Activated naive CD4-positive, alpha-beta T cell treated with anti-CD3 and anti-CD28 coated beads for 36 hours (primary cell): ENCODE data around the gene SLC12A6. TPM values are rescaled to one million over a fixed set of nuclear protein-coding genes. Genes with fewer than 3 reads are reported as not detected.
"Not testable (repeated sequence)": the region's sequence is repeated elsewhere in the genome, so short reads cannot be mapped to it uniquely, and the experiment has no call there.

ENCODE experiments used
- CTCF ChIA-PET: fragments of 350-600 bp; sonication (Branson Sonifier 250); formaldehyde crosslinking; loops from one replicate; lab custom pipeline; 2021; ENCODE audit warnings: antibody characterized with exemption; lab: Charles Lee
- DNase-seq: peaks from one replicate; pipeline ENCODE4 v3.0.0-alpha.2; 2020
- H3K27ac Mint-ChIP-seq: one replicate; pipeline ENCODE4 v1.8.0; 2021; ENCODE audit warnings: mild to moderate bottlenecking, mixed read lengths
- H3K27me3 Mint-ChIP-seq: one replicate; pipeline ENCODE4 v1.8.0; 2021; ENCODE audit warnings: low read depth, mixed read lengths
- H3K36me3 Mint-ChIP-seq: one replicate; pipeline ENCODE4 v1.8.0; 2021; ENCODE audit warnings: low read depth, mixed read lengths
- H3K4me1 Mint-ChIP-seq: one replicate; pipeline ENCODE4 v1.8.0; 2021; ENCODE audit warnings: low read depth, mixed read lengths
- H3K4me3 Mint-ChIP-seq: one replicate; pipeline ENCODE4 v1.8.0; 2021; ENCODE audit warnings: mild to moderate bottlenecking, moderate library complexity, mixed read lengths
- H3K9me3 Mint-ChIP-seq: one replicate; pipeline ENCODE4 v1.8.0; 2021; ENCODE audit warnings: mixed read lengths
- intact Hi-C: fragments of 100-400 bp; cut with micrococcal nuclease; formaldehyde crosslinking; loops from one replicate; pipeline ENCODE4 v1.15.1; 2023
- total RNA-seq, 2 experiments: library from RNA; stranded (reverse); gene quantifications; one replicate each; pipeline ENCODE4 v1.2.3, GENCODE V29; 2021

The SLC12A6 gene
- total RNA-seq: 10 to 100 TPM; 24.6 to 28.7 TPM

- peaks cover 31% of the 10 kb centered on the region for H3K36me3 Mint-ChIP-seq
- CTCF ChIA-PET: interaction anchor here (0.7 to 2.7 kb wide), 6 partner anchors 9 to 275 kb away, joined by 3 to 9 read pairs (median 3); no protein-coding TSS in a partner anchor
- no peaks in the 10 kb centered on the region for H3K9me3 Mint-ChIP-seq
- intact Hi-C loops: loop anchor here (1.0 to 5.0 kb wide), 6 partner anchors 9 to 1145 kb away; partner anchors contain the start of genes EMC4, EMC7, FMN1 and LPCAT4
- H3K4me3 Mint-ChIP-seq: peak within 1 kb of the TSS; percentile 95
- peaks cover 53% of the 10 kb centered on the region for H3K4me1 Mint-ChIP-seq
- no peaks in the 10 kb centered on the region for H3K27me3 Mint-ChIP-seq
- peak; percentile 91 for DNase-seq
- peak within 1 kb of the TSS; percentile 97 for H3K27ac Mint-ChIP-seq
Measured at GRCh38 chr15:34337557-34338306, at the start of gene SLC12A6. Gene SLC12A6, minus strand, starts transcription at chr15:34337781. Its CDS starts 1,101 bp downstream, at chr15:34336680.

GRCh38 chr15:34381829-34382521, 44.4 kb upstream of the SLC12A6 start:
- H3K4me1 Mint-ChIP-seq, H3K27me3 Mint-ChIP-seq, H3K4me3 Mint-ChIP-seq, H3K9me3 Mint-ChIP-seq, H3K36me3 Mint-ChIP-seq, H3K27ac Mint-ChIP-seq, DNase-seq, intact Hi-C loops, CTCF ChIA-PET: not testable (repeated sequence)

- H3K4me1 Mint-ChIP-seq, CTCF ChIA-PET, intact Hi-C loops, H3K9me3 Mint-ChIP-seq, H3K4me3 Mint-ChIP-seq, H3K27me3 Mint-ChIP-seq, H3K27ac Mint-ChIP-seq, DNase-seq, H3K36me3 Mint-ChIP-seq: not testable (repeated sequence)
Measured at GRCh38 chr15:34380491-34380890, 42.9 kb upstream of the SLC12A6 start.

- Mint-ChIP-seq H3K4me1 (no peaks in the 10 kb centered on the region), H3K27ac (no peak overlapping the region), H3K9me3 (no peaks in the 10 kb centered on the region), H3K27me3 (no peaks in the 10 kb centered on the region), H3K36me3 (peaks cover 4% of the 10 kb centered on the region), H3K4me3 (no peak overlapping the region)
- CTCF ChIA-PET: no interaction called here
- no peak for DNase-seq
- intact Hi-C loops: no loop called here
Measured at GRCh38 chr15:34376856-34377255, 39.3 kb upstream of the SLC12A6 start.

- H3K4me1 Mint-ChIP-seq, DNase-seq, H3K27me3 Mint-ChIP-seq, H3K4me3 Mint-ChIP-seq, H3K36me3 Mint-ChIP-seq, intact Hi-C loops, CTCF ChIA-PET, H3K27ac Mint-ChIP-seq, H3K9me3 Mint-ChIP-seq: not testable (repeated sequence)
Measured at GRCh38 chr15:34375541-34375940, 38.0 kb upstream of the SLC12A6 start.

- no peaks in the 10 kb centered on the region for H3K27me3 Mint-ChIP-seq
- intact Hi-C loops: no loop called here
- no peak overlapping the region for H3K27ac Mint-ChIP-seq
- DNase-seq: no peak
- H3K4me1 Mint-ChIP-seq: peaks cover 6% of the 10 kb centered on the region
- H3K4me3 Mint-ChIP-seq: no peak overlapping the region
- no peaks in the 10 kb centered on the region for H3K9me3 Mint-ChIP-seq
- CTCF ChIA-PET: no interaction called here
- H3K36me3 Mint-ChIP-seq: no peaks in the 10 kb centered on the region
Measured at GRCh38 chr15:34374816-34375215, 37.2 kb upstream of the SLC12A6 start.

- H3K9me3 Mint-ChIP-seq: no peaks in the 10 kb centered on the region
- no peak for DNase-seq
- peaks cover 11% of the 10 kb centered on the region for H3K4me1 Mint-ChIP-seq
- intact Hi-C loops: no loop called here
- H3K4me3 Mint-ChIP-seq: no peak overlapping the region
- CTCF ChIA-PET: interaction anchor here (0.7 kb wide), 1 partner anchor 133 kb away, joined by 3 read pairs; no protein-coding TSS in a partner anchor
- no peaks in the 10 kb centered on the region for H3K27me3 Mint-ChIP-seq
- H3K27ac Mint-ChIP-seq: no peak overlapping the region
- H3K36me3 Mint-ChIP-seq: no peaks in the 10 kb centered on the region
Measured at GRCh38 chr15:34373951-34374350, 36.4 kb upstream of the SLC12A6 start.

- CTCF ChIA-PET: no interaction called here
- DNase-seq: no peak
- Mint-ChIP-seq H3K4me1 (peaks cover 25% of the 10 kb centered on the region), H3K4me3 (no peak overlapping the region), H3K36me3 (no peaks in the 10 kb centered on the region), H3K27ac (no peak overlapping the region), H3K27me3 (no peaks in the 10 kb centered on the region), H3K9me3 (no peaks in the 10 kb centered on the region)
- intact Hi-C loops: no loop called here
Measured at GRCh38 chr15:34370643-34371042, 33.1 kb upstream of the SLC12A6 start.

- H3K9me3 Mint-ChIP-seq: no peaks in the 10 kb centered on the region
- intact Hi-C loops: no loop called here
- H3K4me1 Mint-ChIP-seq: peaks cover 31% of the 10 kb centered on the region
- no peaks in the 10 kb centered on the region for H3K27me3 Mint-ChIP-seq
- no peak for DNase-seq
- no peak overlapping the region for H3K4me3 Mint-ChIP-seq
- CTCF ChIA-PET: no interaction called here
- H3K27ac Mint-ChIP-seq: peak overlapping the region; percentile 35
- H3K36me3 Mint-ChIP-seq: no peaks in the 10 kb centered on the region
Measured at GRCh38 chr15:34370129-34370528, 32.5 kb upstream of the SLC12A6 start.

GRCh38 chr15:34367101-34368081, 29.8 kb upstream of the SLC12A6 start, which contains the start of gene LPCAT4:
Gene LPCAT4, minus strand, starts transcription at chr15:34367196. Its CDS starts 96 bp downstream, at chr15:34367100.
- Mint-ChIP-seq H3K27me3 (no peaks in the 10 kb centered on the region), H3K4me3 (peak within 1 kb of the TSS; percentile 97), H3K36me3 (peaks cover 7% of the 10 kb centered on the region), H3K4me1 (peaks cover 36% of the 10 kb centered on the region), H3K9me3 (no peaks in the 10 kb centered on the region), H3K27ac (peak within 1 kb of the TSS; percentile 96)
- DNase-seq: peak; percentile 91
- CTCF ChIA-PET: interaction anchor here (0.5 to 3.3 kb wide), 29 partner anchors 7 to 395 kb away, joined by 3 to 21 read pairs (median 4); partner anchors contain the start of genes KATNBL1, NOP10 and NUTM1
- intact Hi-C loops: loop anchor here (1.0 to 2.0 kb wide), 9 partner anchors 24 to 265 kb away; partner anchors contain the start of genes GOLGA8B, NOP10, NUTM1 and PGBD4

GRCh38 chr15:34366271-34367065, 28.9 kb upstream of the SLC12A6 start:
- CTCF ChIA-PET: interaction anchor here (0.7 to 3.3 kb wide), 13 partner anchors 11 to 220 kb away, joined by 3 to 21 read pairs (median 5); partner anchors contain the start of genes KATNBL1, NOP10 and NUTM1
- Mint-ChIP-seq H3K4me3 (peak overlapping the region; percentile 97), H3K36me3 (peaks cover 8% of the 10 kb centered on the region), H3K27ac (peak overlapping the region; percentile 75), H3K9me3 (no peaks in the 10 kb centered on the region), H3K27me3 (no peaks in the 10 kb centered on the region), H3K4me1 (peaks cover 36% of the 10 kb centered on the region)
- peak; percentile 67 for DNase-seq
- intact Hi-C loops: loop anchor here (1.0 kb wide), 8 partner anchors 23 to 264 kb away; partner anchors contain the start of genes GOLGA8B, NOP10, NUTM1 and PGBD4
